ENCODE data around the gene CX3CL1. TPM values are rescaled to one million over a fixed set of nuclear protein-coding genes. Genes with fewer than 3 reads are reported as not detected.

Gene CX3CL1
- total and polyA plus RNA-seq, 2 donors (not counting 3 experiments of a cell fraction or from before 2014, with no cell fraction given), result 2.0 to 2.3 TPM

GRCh38 chr16:57360321-57360935 lies 11.9 kb upstream of the CX3CL1 start:
- H3K27me3 ChIP-seq (ENCODE audit: control insufficient read depth in 2 of 2, insufficient read depth in 2 of 2, low read length in 2 of 2), result peaks cover 0 to 1% of the 10 kb centered on the region in 2 experiments
- no peak for DNase-seq (ENCODE audit: low read depth, low spot score)
- H3K9ac ChIP-seq (replicated peaks; ENCODE audit: extremely low read depth, insufficient read depth, low read length), result no peak overlapping the region
- no peaks in the 10 kb centered on the region for H4K20me1 ChIP-seq (replicated peaks; ENCODE audit: control insufficient read depth, extremely low read depth, insufficient read depth, low read length)
- intact Hi-C loops (cut with micrococcal nuclease) (no loop called here), dilution Hi-C loops (cut with MboI; ENCODE audit: extremely low pct_ligation_motif_present, low sequenced_read_pairs) (no loop called here)
- TF ChIP-seq EZH2 (IDR thresholded peaks at IDR 0.05; ENCODE audit: borderline replicate concordance, low read depth, low read length, severe bottlenecking) (no peak), MYC (IDR thresholded peaks at IDR 0.05; ENCODE audit: low read depth, low read length) (no peak), POLR2AphosphoS5 (IDR thresholded peaks at IDR 0.05; ENCODE audit: insufficient read depth, low read depth, low read length) (no peak), GATA2 (IDR thresholded peaks at IDR 0.05; ENCODE audit: insufficient read depth, insufficient read length, low read depth, low read length) (no peak), CTCF (IDR thresholded peaks at IDR 0.05; ENCODE audit: extremely low read depth in 1 of 2, insufficient read depth in 1 of 2, low read depth in 1 of 2, low read length in 2 of 2) (no peak), POLR2A (IDR thresholded peaks at IDR 0.05; ENCODE audit: low read depth, low read length) (no peak), JUN (IDR thresholded peaks at IDR 0.05; ENCODE audit: borderline replicate concordance, insufficient read depth, insufficient read length, low read depth) (no peak), FOS (IDR thresholded peaks at IDR 0.05; ENCODE audit: borderline replicate concordance, insufficient read depth, low read length) (no peak), MAX (IDR thresholded peaks at IDR 0.05; ENCODE audit: insufficient read depth, insufficient read length) (no peak)
- ChIA-PET POLR2A (no interaction called here), CTCF (interaction anchor here (0.8 to 2.5 kb wide), 2 partner anchors 11 to 56 kb away, joined by 3 to 7 read pairs; partner anchors contain the start of gene CX3CL1)
- no peaks in the 10 kb centered on the region for H3K36me3 ChIP-seq (ENCODE audit: control insufficient read depth in 2 of 2, extremely low read depth in 1 of 2, insufficient read depth in 2 of 2, low read length in 2 of 2)
- no peaks in the 10 kb centered on the region for H3K4me1 ChIP-seq (ENCODE audit: control insufficient read depth, extremely low read depth, insufficient read depth, low read length)
- no peak overlapping the region for H3K4me3 ChIP-seq (replicated peaks in 1 of 3; ENCODE audit: insufficient read depth in 1 of 3, low read depth in 1 of 3, low read length in 3 of 3)
- H3K9me1 ChIP-seq (replicated peaks; ENCODE audit: control insufficient read depth, extremely low read depth, insufficient read depth, low read length), result no peaks in the 10 kb centered on the region
- no peaks in the 10 kb centered on the region for H3K9me3 ChIP-seq (replicated peaks; ENCODE audit: control insufficient read depth, insufficient read depth, low read length)
- no peak for FAIRE-seq
- H3K27ac ChIP-seq (ENCODE audit: insufficient read depth, low read depth, low read length), result no peak overlapping the region
- no peaks in the 10 kb centered on the region for H3K79me2 ChIP-seq (ENCODE audit: control insufficient read depth, insufficient read depth, low read length)
- H2AFZ ChIP-seq (ENCODE audit: low read depth, low read length), result no peak overlapping the region
- no TSS peak for BruUV-seq (replicated peaks)
- no peak overlapping the region for H3K4me2 ChIP-seq (ENCODE audit: insufficient read depth, low read length)

All from endothelial cell of umbilical vein (primary cell).